GM10248 (cell line): ENCODE results near the gene LAYN.

Experiments
- CTCF ChIA-PET: fragments of 300-600 bp; sonication (Branson Sonifier 250); formaldehyde crosslinking; extraction: SDS; loops from one replicate; lab custom pipeline; 2021; ENCODE audit warnings: antibody characterized with exemption; lab: Yijun Ruan, JAX
- POLR2A ChIA-PET: fragments of 350-650 bp; sonication (Branson Sonifier 250); formaldehyde crosslinking; extraction: SDS; loops from one replicate; lab custom pipeline; 2020; ENCODE audit warnings: antibody characterized with exemption; lab: Yijun Ruan, JAX
- DNase-seq: peaks from one replicate; pipeline ENCODE4 v3.0.0; 2012; ENCODE audit errors: extremely low spot score
- TF ChIP-seq, protein P1 (sequence below): IDR thresholded peaks from 2 replicates; pipeline ENCODE4 v1.5.1; 2012; ENCODE audit warnings: mild to moderate bottlenecking, low read depth; ENCODE audit errors: extremely low read depth, missing control alignments, control extremely low read depth

LAYN gene

DNA sequence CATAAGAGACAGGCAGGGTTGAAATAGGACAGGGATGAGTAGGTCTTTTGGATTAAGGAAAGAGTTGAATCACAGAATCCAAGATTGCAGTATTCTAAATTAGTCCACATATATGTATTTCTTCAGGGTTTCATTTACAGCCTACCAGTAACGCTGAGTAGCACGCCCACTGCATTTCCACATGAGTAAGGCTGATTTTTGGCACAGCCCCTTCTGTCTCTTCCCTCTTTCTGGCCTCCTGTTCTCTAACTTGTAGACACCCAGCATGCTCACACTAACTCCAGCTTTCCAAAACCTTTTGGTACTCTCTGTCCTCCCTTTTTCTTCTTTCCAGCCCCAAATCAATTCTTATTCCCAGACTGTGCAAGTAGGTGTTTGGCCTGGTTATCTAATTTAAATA, 58.0 kb downstream of the LAYN start:
- DNase-seq: no peak
- ChIA-PET CTCF (interaction anchor here (0.8 to 3.2 kb wide), 6 partner anchors 11 to 179 kb away, joined by 3 to 21 read pairs (median 5); partner anchors contain the start of gene PPP2R1B), POLR2A (no interaction called here)
- TF ChIP-seq, protein P1, sequence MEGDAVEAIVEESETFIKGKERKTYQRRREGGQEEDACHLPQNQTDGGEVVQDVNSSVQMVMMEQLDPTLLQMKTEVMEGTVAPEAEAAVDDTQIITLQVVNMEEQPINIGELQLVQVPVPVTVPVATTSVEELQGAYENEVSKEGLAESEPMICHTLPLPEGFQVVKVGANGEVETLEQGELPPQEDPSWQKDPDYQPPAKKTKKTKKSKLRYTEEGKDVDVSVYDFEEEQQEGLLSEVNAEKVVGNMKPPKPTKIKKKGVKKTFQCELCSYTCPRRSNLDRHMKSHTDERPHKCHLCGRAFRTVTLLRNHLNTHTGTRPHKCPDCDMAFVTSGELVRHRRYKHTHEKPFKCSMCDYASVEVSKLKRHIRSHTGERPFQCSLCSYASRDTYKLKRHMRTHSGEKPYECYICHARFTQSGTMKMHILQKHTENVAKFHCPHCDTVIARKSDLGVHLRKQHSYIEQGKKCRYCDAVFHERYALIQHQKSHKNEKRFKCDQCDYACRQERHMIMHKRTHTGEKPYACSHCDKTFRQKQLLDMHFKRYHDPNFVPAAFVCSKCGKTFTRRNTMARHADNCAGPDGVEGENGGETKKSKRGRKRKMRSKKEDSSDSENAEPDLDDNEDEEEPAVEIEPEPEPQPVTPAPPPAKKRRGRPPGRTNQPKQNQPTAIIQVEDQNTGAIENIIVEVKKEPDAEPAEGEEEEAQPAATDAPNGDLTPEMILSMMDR: no peak

DNA sequence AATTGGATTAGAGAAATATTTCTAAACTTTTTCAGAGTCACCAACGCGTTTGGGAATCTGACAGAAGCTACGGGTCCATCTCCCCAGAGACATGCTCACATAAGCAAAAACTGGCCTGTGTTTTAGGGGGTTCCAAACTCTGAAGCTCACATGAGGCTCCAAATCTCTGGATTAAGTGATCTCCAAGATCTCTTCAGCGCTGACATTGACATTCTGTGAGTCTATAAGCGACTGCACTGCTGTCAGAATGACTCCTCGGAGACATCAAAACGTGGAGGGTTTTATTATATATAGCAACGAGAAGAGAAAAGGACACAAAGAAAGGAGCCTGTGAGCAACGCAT, 61.1 kb downstream of the LAYN start:
- CTCF ChIA-PET: interaction anchor here (0.6 to 5.5 kb wide), 6 partner anchors 15 to 248 kb away, joined by 3 to 54 read pairs (median 4); partner anchors contain the start of gene PPP2R1B
- POLR2A ChIA-PET: no interaction called here
- no peak for DNase-seq
- TF ChIP-seq, protein P1: no peak

DNA sequence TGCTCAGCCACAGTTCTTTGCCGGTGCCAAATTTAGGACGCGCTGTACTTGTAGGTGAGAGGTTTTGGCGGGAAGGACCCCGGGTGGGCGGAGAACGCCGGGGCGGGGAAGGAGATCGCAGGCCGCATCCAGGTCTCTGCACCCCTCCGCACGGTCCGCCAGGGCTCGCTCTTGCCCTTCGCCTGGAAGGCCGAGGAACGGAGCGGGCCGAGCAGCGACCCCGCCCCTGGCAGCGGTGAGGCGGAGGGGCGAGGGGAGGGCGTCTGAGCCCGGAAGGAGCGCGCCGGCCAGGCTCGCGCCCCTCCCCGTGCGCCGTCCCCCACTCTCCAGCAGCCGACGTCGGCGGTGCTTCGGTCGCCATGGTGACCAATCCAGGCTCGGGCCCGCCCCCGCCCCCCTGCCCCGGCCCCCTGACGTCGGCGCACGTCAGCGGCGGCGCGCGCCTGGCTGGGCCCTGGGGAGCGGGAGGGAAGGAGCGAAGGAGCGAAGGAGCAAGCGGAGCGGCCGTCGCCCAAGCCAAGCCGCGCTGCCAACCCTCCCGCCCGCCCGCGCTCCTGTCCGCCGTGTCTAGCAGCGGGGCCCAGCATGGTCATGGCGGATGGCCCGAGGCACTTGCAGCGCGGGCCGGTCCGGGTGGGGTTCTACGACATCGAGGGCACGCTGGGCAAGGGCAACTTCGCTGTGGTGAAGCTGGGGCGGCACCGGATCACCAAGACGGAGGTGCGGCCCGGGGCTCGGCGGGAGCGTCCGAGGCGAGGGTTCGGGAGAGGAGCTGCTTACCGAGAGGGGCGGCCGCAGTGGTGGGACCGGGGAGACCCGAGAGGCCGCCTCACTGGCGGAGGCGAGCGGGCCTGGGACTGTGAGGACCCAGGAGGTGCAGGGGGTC, 61.7 kb downstream of the LAYN start, which contains the start of gene SIK2:
TSS of gene SIK2 (plus strand) at position 471 of the 886 bp plus-strand sequence. CDS start at position 586, 115 bp downstream.
- CTCF ChIA-PET: interaction anchor here (0.9 to 5.5 kb wide), 11 partner anchors 10 to 247 kb away, joined by 3 to 54 read pairs (median 4); no protein-coding TSS in a partner anchor
- POLR2A ChIA-PET: no interaction called here

DNA sequence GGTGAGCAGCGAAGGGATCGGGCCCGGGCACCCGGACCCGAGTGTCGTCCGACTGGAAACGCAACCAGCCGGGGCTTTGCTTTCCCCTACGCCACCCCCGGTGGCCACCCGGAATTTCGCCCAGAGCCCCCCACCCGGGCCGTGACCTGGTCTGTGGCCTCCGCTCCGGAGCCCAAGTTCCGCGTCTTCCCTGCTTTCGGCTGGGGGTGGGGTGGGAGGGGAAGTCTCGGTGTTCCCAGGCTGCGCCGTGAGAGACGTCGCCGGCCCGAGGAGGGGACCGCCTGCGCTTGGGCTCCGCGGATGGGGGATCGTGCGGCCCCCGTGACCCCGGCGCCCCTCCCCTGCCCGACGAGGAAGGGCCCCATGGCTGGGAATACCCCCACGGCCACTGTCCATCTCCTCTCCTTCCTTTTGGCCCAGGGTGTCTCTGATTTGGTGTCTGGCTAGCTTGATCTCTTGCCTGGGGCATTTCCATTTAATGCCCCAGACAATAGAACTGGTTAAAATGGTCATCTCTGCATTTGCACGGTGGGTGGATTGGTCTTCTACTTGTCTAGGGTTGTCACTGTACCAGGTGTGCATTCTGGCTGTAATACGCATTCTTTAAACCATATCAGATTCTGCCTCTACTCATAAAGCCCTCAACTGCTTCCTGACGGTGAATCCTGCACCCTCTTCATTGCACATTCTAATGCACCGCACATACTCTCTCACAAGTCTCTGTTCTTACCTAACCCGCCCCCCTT, 62.5 kb downstream of the LAYN start:
- peak; percentile 25 for DNase-seq
- TF ChIP-seq, protein P1: no peak
- CTCF ChIA-PET: interaction anchor here (0.9 to 5.5 kb wide), 8 partner anchors 9 to 238 kb away, joined by 3 to 54 read pairs (median 4); no protein-coding TSS in a partner anchor
- POLR2A ChIA-PET: no interaction called here

More for the DNA sequence above, 61.7 kb downstream of the LAYN start, which contains the start of gene SIK2:
- TF ChIP-seq, protein P1: peak; percentile 95
- DNase-seq: peak; percentile 97

DNA sequence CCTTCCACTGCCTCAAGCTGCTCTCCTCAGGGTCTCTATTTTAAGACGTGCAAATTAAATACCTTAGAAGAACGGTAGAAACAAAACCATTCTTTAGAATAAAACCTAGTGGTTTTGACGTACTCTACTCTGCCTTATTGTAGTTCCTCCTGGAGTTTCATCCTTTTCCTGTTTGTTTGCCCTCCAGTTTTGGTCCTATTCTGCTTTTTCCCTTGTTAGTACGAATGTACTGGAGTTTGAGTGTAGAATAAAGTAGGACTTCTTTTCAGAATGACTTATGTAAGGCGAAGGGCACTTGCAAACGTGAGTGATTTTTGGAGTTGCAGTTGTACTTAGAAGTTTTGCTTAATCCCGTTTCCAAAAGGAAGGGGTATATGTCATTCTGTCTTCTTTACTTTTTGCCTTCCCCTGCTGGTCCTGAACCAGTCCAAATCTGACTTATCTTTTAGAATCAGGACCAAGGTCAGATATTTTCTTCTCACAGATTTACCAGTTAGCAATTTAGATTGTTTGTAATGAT, 63.2 kb downstream of the LAYN start:
- DNase-seq: no peak
- CTCF ChIA-PET: interaction anchor here (0.6 to 5.5 kb wide), 34 partner anchors 10 to 259 kb away, joined by 3 to 54 read pairs (median 4); partner anchors contain the start of gene PPP2R1B
- TF ChIP-seq, protein P1: no peak
- POLR2A ChIA-PET: no interaction called here

DNA sequence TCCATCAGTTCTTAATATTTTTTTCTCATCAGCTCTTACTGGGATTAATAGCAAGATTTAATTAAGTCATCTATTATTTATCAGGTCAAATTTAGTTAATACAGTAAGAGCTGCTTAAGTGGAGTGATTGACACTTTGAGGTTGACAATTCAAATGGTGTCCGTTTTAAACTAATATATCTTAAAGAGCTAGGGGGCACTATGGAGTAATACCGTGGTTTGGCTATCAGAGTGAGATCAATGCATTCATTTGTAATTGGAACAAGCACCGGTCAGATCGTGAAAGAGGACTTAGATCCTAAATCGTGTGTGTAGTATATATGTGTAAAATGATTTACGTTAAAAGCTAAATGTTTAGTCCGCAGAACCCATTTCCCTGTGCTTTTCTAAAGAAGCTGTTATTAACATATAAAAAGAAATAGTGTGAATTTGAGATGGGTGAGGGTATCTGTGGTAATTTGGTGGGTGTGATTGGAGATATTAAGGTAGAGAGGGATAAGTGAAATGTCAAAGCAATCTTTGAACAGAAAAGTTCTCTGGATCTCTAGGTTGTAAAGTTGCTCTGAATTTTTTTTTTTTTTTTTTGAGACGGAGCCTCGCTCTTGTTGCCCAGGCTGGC, 64.0 kb downstream of the LAYN start:
- TF ChIP-seq, protein P1: peak; percentile 54
- DNase-seq: peak; percentile 45
- ChIA-PET CTCF (interaction anchor here (0.6 to 5.5 kb wide), 38 partner anchors 9 to 259 kb away, joined by 3 to 54 read pairs (median 4); partner anchors contain the start of gene PPP2R1B), POLR2A (interaction anchor here (0.7 kb wide), 1 partner anchor 135 kb away, joined by 7 read pairs; no protein-coding TSS in a partner anchor)
